Vagina (tissue), 2 donors: ENCODE measurements around the gene HOXB7. TPM values are rescaled to one million over a fixed set of nuclear protein-coding genes. Genes with fewer than 3 reads are reported as not detected.

Experiments used
- DNase-seq, 2 donors: peaks; one replicate each; pipeline ENCODE4 v3.0.0-alpha.2; 2017; ENCODE audit errors: extremely low spot score in 2 of 2
- H3K27ac ChIP-seq: fragments of 200-600 bp; sonication (generic); one replicate; pipeline ENCODE4 v1.5.1; 2019
- H3K27me3 ChIP-seq: fragments of 200-600 bp; sonication (generic); one replicate; pipeline ENCODE4 v1.5.1; 2019
- H3K36me3 ChIP-seq, 2 donors: fragments of 200-600 bp; sonication (generic); one replicate each; pipeline ENCODE4 v1.5.1; 2017 to 2019
- H3K4me1 ChIP-seq: fragments of 200-600 bp; sonication (generic); one replicate; pipeline ENCODE4 v1.5.1; 2019
- H3K4me3 ChIP-seq, 2 donors: fragments of 200-600 bp; sonication (generic); 1 replicate in 1 of 2; 2 replicates in 1 of 2; pipeline ENCODE4 v1.5.1; 2016 to 2019
- H3K9me3 ChIP-seq: fragments of 200-600 bp; sonication (generic); one replicate; pipeline ENCODE4 v1.5.1; 2019
- CTCF ChIP-seq, 3 experiments: fragments of 450-650 bp in 2 of 3; fragments of 200-600 bp in 1 of 3; sonication (generic) in 1 of 3; IDR thresholded peaks; one replicate each; pipeline ENCODE4 v1.5.1; 2017 to 2019; ENCODE audit warnings: antibody characterized with exemption in 3 of 3, mild to moderate bottlenecking in 2 of 3, moderate library complexity in 2 of 3
- POLR2A ChIP-seq, 2 donors: fragments of 450-650 bp; IDR thresholded peaks; one replicate each; pipeline ENCODE4 v1.6.1; 2017; ENCODE audit warnings: antibody characterized with exemption in 2 of 2, mild to moderate bottlenecking in 2 of 2, moderate library complexity in 2 of 2
- POLR2AphosphoS5 ChIP-seq, 2 donors: sonication (generic); formaldehyde crosslinking; IDR thresholded peaks; one replicate each; pipeline ENCODE4 v1.9.0; 2017; ENCODE audit warnings: antibody characterized with exemption in 2 of 2, mild to moderate bottlenecking in 2 of 2, low read depth in 1 of 2; ENCODE audit not compliant: insufficient read depth in 1 of 2
- intact Hi-C: fragments of 100-400 bp; cut with DNase I; formaldehyde crosslinking; loops from one replicate; pipeline ENCODE4 v1.15.1; 2023
- total RNA-seq: library from RNA; depleted of rRNA; stranded (reverse); fragments of >200 nt; gene quantifications from one replicate; pipeline ENCODE4 v1.2.3, GENCODE V29; 2016

Gene HOXB7
- total RNA-seq, 1 donor from 2014 or later: 3.2 TPM

GRCh38 chr17:48579760-48580554 lies 30.9 kb downstream of the HOXB7 start:
- DNase-seq: no peak
- H3K4me1 ChIP-seq: peaks cover 47% of the 10 kb centered on the region
- H3K9me3 ChIP-seq: no peaks in the 10 kb centered on the region
- intact Hi-C loops: no loop called here
- no peak for TF ChIP-seq POLR2A (IDR thresholded peaks at IDR 0.05)
- no peak for TF ChIP-seq POLR2AphosphoS5 (IDR thresholded peaks at IDR 0.05; ENCODE audit: insufficient read depth in 1 of 2, low read depth in 1 of 2)
- no peak for TF ChIP-seq CTCF (IDR thresholded peaks at IDR 0.05)
- peak overlapping the region; percentile 49 for H3K27ac ChIP-seq
- H3K27me3 ChIP-seq: no peaks in the 10 kb centered on the region
- no peaks in the 10 kb centered on the region for H3K36me3 ChIP-seq
- no peak overlapping the region for H3K4me3 ChIP-seq

- Histone ChIP-seq H3K27ac (no peak overlapping the region), H3K9me3 (no peaks in the 10 kb centered on the region), H3K36me3 (no peaks in the 10 kb centered on the region), H3K27me3 (no peaks in the 10 kb centered on the region), H3K4me1 (peaks cover 44% of the 10 kb centered on the region), H3K4me3 (peak overlapping the region in 1 of 2 donors; percentile 50)
- no peak for DNase-seq
- no peak for TF ChIP-seq CTCF (IDR thresholded peaks at IDR 0.05)
- no peak for TF ChIP-seq POLR2A (IDR thresholded peaks at IDR 0.05)
- intact Hi-C loops: no loop called here
Measured at GRCh38 chr17:48579471-48579759, 31.4 kb downstream of the HOXB7 start.

GRCh38 chr17:48578616-48579470 lies 32.0 kb downstream of the HOXB7 start:
- H3K27me3 ChIP-seq: no peaks in the 10 kb centered on the region
- intact Hi-C loops: no loop called here
- peaks cover 44% of the 10 kb centered on the region for H3K4me1 ChIP-seq

GRCh38 chr17:48577946-48578615 lies 32.7 kb downstream of the HOXB7 start, which contains the start of gene HOXB4:
TSS of gene HOXB4 (minus strand) at chr17:48578350. CDS start at chr17:48578319, 31 bp downstream.
- no peak for DNase-seq
- no peaks in the 10 kb centered on the region for H3K9me3 ChIP-seq
- peak within 1 kb of the TSS; percentile 75 for H3K27ac ChIP-seq
- intact Hi-C loops: loop anchor here (2.0 kb wide), 1 partner anchor 35 kb away; no protein-coding TSS in a partner anchor
- H3K36me3 ChIP-seq: no peaks in the 10 kb centered on the region
- TF ChIP-seq CTCF (IDR thresholded peaks at IDR 0.05): no peak
- TF ChIP-seq POLR2AphosphoS5 (IDR thresholded peaks at IDR 0.05; ENCODE audit: insufficient read depth in 1 of 2, low read depth in 1 of 2): peak in 1 of 2 donors; percentile 68
- TF ChIP-seq POLR2A (IDR thresholded peaks at IDR 0.05): no peak
- no peaks in the 10 kb centered on the region for H3K27me3 ChIP-seq
- peaks cover 44% of the 10 kb centered on the region for H3K4me1 ChIP-seq
- peak within 1 kb of the TSS; percentile 50 to 52 for H3K4me3 ChIP-seq

More at GRCh38 chr17:48578616-48579470, 32.0 kb downstream of the HOXB7 start:
- no peak for DNase-seq
- Histone ChIP-seq H3K27ac (peak overlapping the region; percentile 75), H3K9me3 (no peaks in the 10 kb centered on the region), H3K36me3 (no peaks in the 10 kb centered on the region), H3K4me3 (peak overlapping the region; percentile 50 to 52)
- TF ChIP-seq POLR2A (IDR thresholded peaks at IDR 0.05) (no peak), POLR2AphosphoS5 (IDR thresholded peaks at IDR 0.05; ENCODE audit: insufficient read depth in 1 of 2, low read depth in 1 of 2) (no peak), CTCF (IDR thresholded peaks at IDR 0.05) (no peak)
